GM11168 (cell line): ENCODE data around the gene EXOSC7.

Source experiments
- in situ Hi-C: fragments of 300-500 bp; cut with MboI; formaldehyde crosslinking; loops from one replicate; pipeline ENCODE4 v1.12.0; 2022; ENCODE audit warnings: low sequenced_read_pairs; ENCODE audit not compliant: unreplicated experiment

The EXOSC7 gene

GRCh38 chr3:44991326-44991725, 15.3 kb downstream of the EXOSC7 start:
- in situ Hi-C loops = no loop called here

GRCh38 chr3:44992555-44993470, 16.8 kb downstream of the EXOSC7 start:
- in situ Hi-C loops = no loop called here

- in situ Hi-C loops = no loop called here
Measured at GRCh38 chr3:44993471-44994205, 17.6 kb downstream of the EXOSC7 start.

- in situ Hi-C loops = no loop called here
Measured at GRCh38 chr3:44995142-44995770, 19.2 kb downstream of the EXOSC7 start.

GRCh38 chr3:44996556-44996969, 20.5 kb downstream of the EXOSC7 start:
- in situ Hi-C loops = no loop called here

- in situ Hi-C loops = no loop called here
Measured at GRCh38 chr3:44999782-45000181, 23.7 kb downstream of the EXOSC7 start.

- in situ Hi-C loops = no loop called here
Measured at GRCh38 chr3:45000823-45001222, 24.8 kb downstream of the EXOSC7 start.

GRCh38 chr3:45001738-45002137, 25.7 kb downstream of the EXOSC7 start:
- in situ Hi-C loops = no loop called here

- in situ Hi-C loops = no loop called here
Measured at GRCh38 chr3:45002139-45002660, 26.2 kb downstream of the EXOSC7 start.

- in situ Hi-C loops = no loop called here
Measured at GRCh38 chr3:45002720-45003119, 26.7 kb downstream of the EXOSC7 start.

- in situ Hi-C loops = no loop called here
Measured at GRCh38 chr3:45003406-45003805, 27.4 kb downstream of the EXOSC7 start.

- in situ Hi-C loops = no loop called here
Measured at GRCh38 chr3:45003859-45004258, 27.8 kb downstream of the EXOSC7 start.

- in situ Hi-C loops = no loop called here
Measured at GRCh38 chr3:45007091-45007490, 31.0 kb downstream of the EXOSC7 start.

- in situ Hi-C loops = no loop called here
Measured at GRCh38 chr3:45008117-45008516, 32.1 kb downstream of the EXOSC7 start.

GRCh38 chr3:45009868-45010267, 33.8 kb downstream of the EXOSC7 start:
- in situ Hi-C loops = no loop called here

GRCh38 chr3:45010811-45011333, 34.8 kb downstream of the EXOSC7 start:
- in situ Hi-C loops = no loop called here

GRCh38 chr3:45011756-45012508, 35.9 kb downstream of the EXOSC7 start:
- in situ Hi-C loops = no loop called here

- in situ Hi-C loops = no loop called here
Measured at GRCh38 chr3:45012577-45012976, 36.5 kb downstream of the EXOSC7 start.

- in situ Hi-C loops = no loop called here
Measured at GRCh38 chr3:45016916-45017315, 40.9 kb downstream of the EXOSC7 start.

- in situ Hi-C loops = no loop called here
Measured at GRCh38 chr3:45017821-45018220, 41.8 kb downstream of the EXOSC7 start.
